Measurements from ENCODE around the gene EVPL. TPM values are rescaled to one million over a fixed set of nuclear protein-coding genes. Genes with fewer than 3 reads are reported as not detected.

EVPL gene
- total RNA-seq, 2 experiments from 2014 or later = 5.1 to 9.9 TPM

GRCh38 chr17:76056882-76057281, 29.8 kb upstream of the EVPL start:
- intact Hi-C loops (cut with micrococcal nuclease; ENCODE audit: unreplicated experiment) = no loop called here
- ChIA-PET CTCF (ENCODE audit: unreplicated experiment) (no interaction called here), POLR2A (interaction anchor here (2.4 to 3.0 kb wide), 2 partner anchors 9 kb away, joined by 8 to 9 read pairs; no protein-coding TSS in a partner anchor)
- no peak for TF ChIP-seq EZH2phosphoT487 (IDR thresholded peaks at IDR 0.05; ENCODE audit: borderline replicate concordance, low read depth, low read length)
- TF ChIP-seq CTCF (conservative IDR thresholded peaks at IDR 0.05; ENCODE audit: low read length) = peak; percentile 64
- Histone ChIP-seq H3K9me2 (ENCODE audit: insufficient read depth, low read length) (no peaks in the 10 kb centered on the region), H3K36me3 (ENCODE audit: insufficient read depth, low read length) (peaks cover 92% of the 10 kb centered on the region), H3K4me1 (ENCODE audit: insufficient read depth, low read length, poor library complexity, severe bottlenecking) (no peaks in the 10 kb centered on the region), H3K27ac (ENCODE audit: low read depth, low read length, poor library complexity, severe bottlenecking) (no peak overlapping the region), H3K9me3 (ENCODE audit: low read length) (no peaks in the 10 kb centered on the region), H2AFZ (ENCODE audit: low read length) (no peak overlapping the region), H3K79me2 (ENCODE audit: insufficient read depth, low read depth, low read length) (no peaks in the 10 kb centered on the region), H3K4me3 (ENCODE audit: low read depth, low read length, poor library complexity, severe bottlenecking) (no peak overlapping the region), H3K4me2 (ENCODE audit: low read length) (no peak overlapping the region), H4K20me1 (ENCODE audit: insufficient read depth, low read length) (no peaks in the 10 kb centered on the region)
- peak; percentile 28 for DNase-seq (ENCODE audit: low spot score)
- BruUV-seq (replicated peaks) = no TSS peak

- no peak for DNase-seq (ENCODE audit: low spot score)
- no peaks in the 10 kb centered on the region for H3K79me2 ChIP-seq (ENCODE audit: insufficient read depth, low read depth, low read length)
- TF ChIP-seq EZH2phosphoT487 (IDR thresholded peaks at IDR 0.05; ENCODE audit: borderline replicate concordance, low read depth, low read length) (no peak), CTCF (conservative IDR thresholded peaks at IDR 0.05; ENCODE audit: low read length) (no peak)
- ChIA-PET CTCF (ENCODE audit: unreplicated experiment) (no interaction called here), POLR2A (interaction anchor here (1.5 kb wide), 1 partner anchor 9 kb away, joined by 11 read pairs; no protein-coding TSS in a partner anchor)
- H3K4me3 ChIP-seq (ENCODE audit: low read depth, low read length, poor library complexity, severe bottlenecking) = no peak overlapping the region
- H3K9me3 ChIP-seq (ENCODE audit: low read length) = no peaks in the 10 kb centered on the region
- H4K20me1 ChIP-seq (ENCODE audit: insufficient read depth, low read length) = no peaks in the 10 kb centered on the region
- peaks cover 13% of the 10 kb centered on the region for H3K4me1 ChIP-seq (ENCODE audit: insufficient read depth, low read length, poor library complexity, severe bottlenecking)
- H3K27ac ChIP-seq (ENCODE audit: low read depth, low read length, poor library complexity, severe bottlenecking) = no peak overlapping the region
- no TSS peak for BruUV-seq (replicated peaks)
- no peak overlapping the region for H2AFZ ChIP-seq (ENCODE audit: low read length)
- no peak overlapping the region for H3K4me2 ChIP-seq (ENCODE audit: low read length)
- intact Hi-C loops (cut with micrococcal nuclease; ENCODE audit: unreplicated experiment) = no loop called here
- peaks cover 94% of the 10 kb centered on the region for H3K36me3 ChIP-seq (ENCODE audit: insufficient read depth, low read length)
- no peaks in the 10 kb centered on the region for H3K9me2 ChIP-seq (ENCODE audit: insufficient read depth, low read length)
These were observed 27.0 kb upstream of the EVPL start for GRCh38 chr17:76054112-76054476.

- H3K4me1 ChIP-seq (ENCODE audit: insufficient read depth, low read length, poor library complexity, severe bottlenecking) = peaks cover 19% of the 10 kb centered on the region
- H3K9me3 ChIP-seq (ENCODE audit: low read length) = no peaks in the 10 kb centered on the region
- no peak overlapping the region for H3K27ac ChIP-seq (ENCODE audit: low read depth, low read length, poor library complexity, severe bottlenecking)
- no peaks in the 10 kb centered on the region for H3K9me2 ChIP-seq (ENCODE audit: insufficient read depth, low read length)
- BruUV-seq (replicated peaks) = TSS peak; percentile 17
- H4K20me1 ChIP-seq (ENCODE audit: insufficient read depth, low read length) = no peaks in the 10 kb centered on the region
- no peak overlapping the region for H2AFZ ChIP-seq (ENCODE audit: low read length)
- no peak for DNase-seq (ENCODE audit: low spot score)
- H3K4me2 ChIP-seq (ENCODE audit: low read length) = no peak overlapping the region
- ChIA-PET POLR2A (interaction anchor here (0.6 to 1.5 kb wide), 3 partner anchors 10 to 451 kb away, joined by 3 to 11 read pairs (median 4); no protein-coding TSS in a partner anchor), CTCF (ENCODE audit: unreplicated experiment) (no interaction called here)
- TF ChIP-seq CTCF (conservative IDR thresholded peaks at IDR 0.05; ENCODE audit: low read length) = no peak
- TF ChIP-seq EZH2phosphoT487 (IDR thresholded peaks at IDR 0.05; ENCODE audit: borderline replicate concordance, low read depth, low read length) = no peak
- H3K79me2 ChIP-seq (ENCODE audit: insufficient read depth, low read depth, low read length) = no peaks in the 10 kb centered on the region
- intact Hi-C loops (cut with micrococcal nuclease; ENCODE audit: unreplicated experiment) = no loop called here
- no peak overlapping the region for H3K4me3 ChIP-seq (ENCODE audit: low read depth, low read length, poor library complexity, severe bottlenecking)
- H3K36me3 ChIP-seq (ENCODE audit: insufficient read depth, low read length) = peaks cover 94% of the 10 kb centered on the region
These were observed 26.4 kb upstream of the EVPL start for GRCh38 chr17:76053246-76054111.

Data from OCI-LY7 (cell line).